Liver (tissue), 9 donors: ENCODE data around the gene PTPRN2. TPM values are rescaled to one million over a fixed set of nuclear protein-coding genes. Genes with fewer than 3 reads are reported as not detected.

Experiments used
- DNase-seq: peaks from one replicate; pipeline ENCODE4 v3.0.0-alpha.2; 2017; ENCODE audit warnings: low spot score
- H3K27ac ChIP-seq, 2 donors: one replicate each; pipeline ENCODE4 v1.7.0; 2013; ENCODE audit warnings: inconsistent platforms in 2 of 2, low read length in 2 of 2, control low read depth in 1 of 2, low read depth in 1 of 2, mild to moderate bottlenecking in 1 of 2
- H3K27me3 ChIP-seq, 4 donors: one replicate each; pipeline versions ENCODE4 v1.6.1 to v1.7.0; 2013; ENCODE audit warnings: low read length in 3 of 4, inconsistent platforms in 1 of 4, mild to moderate bottlenecking in 1 of 4, moderate library complexity in 1 of 4; ENCODE audit not compliant: control insufficient read depth in 4 of 4, insufficient read depth in 4 of 4
- H3K36me3 ChIP-seq, 4 donors: one replicate each; pipeline versions ENCODE4 v1.6.1 to v1.7.0; 2013; ENCODE audit warnings: low read length in 3 of 4, mild to moderate bottlenecking in 3 of 4, low read depth in 1 of 4, moderate library complexity in 1 of 4; ENCODE audit not compliant: control insufficient read depth in 4 of 4, insufficient read depth in 3 of 4
- H3K4me1 ChIP-seq, 4 donors: one replicate each; pipeline versions ENCODE4 v1.6.1 to v1.7.0; 2013; ENCODE audit warnings: low read length in 3 of 4, mild to moderate bottlenecking in 3 of 4, moderate library complexity in 1 of 4; ENCODE audit not compliant: control insufficient read depth in 4 of 4, insufficient read depth in 4 of 4
- H3K4me3 ChIP-seq, 3 donors: one replicate each; pipeline versions ENCODE4 v1.6.1 to v1.7.0; 2013; ENCODE audit warnings: low read length in 3 of 3, control low read depth in 1 of 3, low read depth in 1 of 3, mild to moderate bottlenecking in 1 of 3
- H3K9ac ChIP-seq, 2 donors: one replicate each; pipeline ENCODE4 v1.7.0; 2013; ENCODE audit warnings: low read length in 2 of 2, mild to moderate bottlenecking in 2 of 2, moderate library complexity in 2 of 2, control low read depth in 1 of 2, low read depth in 1 of 2
- H3K9me3 ChIP-seq, 4 donors: one replicate each; pipeline versions ENCODE4 v1.6.1 to v1.7.0; 2013; ENCODE audit warnings: low read length in 3 of 4; ENCODE audit not compliant: control insufficient read depth in 4 of 4
- ATF3 ChIP-seq: IDR thresholded peaks from 2 replicates; pipeline ENCODE4 v1.6.1; 2016; ENCODE audit warnings: antibody characterized with exemption
- CTCF ChIP-seq: fragments of 150-350 bp; IDR thresholded peaks from 2 replicates; pipeline ENCODE4 v1.5.1; 2017; ENCODE audit warnings: improper control_type of control experiment, low read depth, low read length; ENCODE audit not compliant: missing input control
- EGR1 ChIP-seq, 2 donors: IDR thresholded peaks; 2 replicates each; pipeline ENCODE4 v1.6.1; 2016 to 2018; ENCODE audit warnings: antibody characterized with exemption in 2 of 2, low read depth in 2 of 2
- FOXA1 ChIP-seq: IDR thresholded peaks from 2 replicates; pipeline ENCODE4 v1.6.1; 2016; ENCODE audit warnings: antibody characterized with exemption
- GABPA ChIP-seq, 2 donors: IDR thresholded peaks in 1 of 2; conservative IDR thresholded peaks in 1 of 2; 2 replicates each; pipeline ENCODE4 v1.6.1; 2016; ENCODE audit warnings: antibody characterized with exemption in 2 of 2, mild to moderate bottlenecking in 1 of 2, moderate library complexity in 1 of 2
- HNF4G ChIP-seq: IDR thresholded peaks from 2 replicates; pipeline ENCODE4 v1.6.1; 2016; ENCODE audit warnings: antibody characterized with exemption
- JUND ChIP-seq, 2 donors: IDR thresholded peaks; 2 replicates each; pipeline ENCODE4 v1.6.1; 2016; ENCODE audit warnings: antibody characterized with exemption in 2 of 2
- NR2F2 ChIP-seq: IDR thresholded peaks from 2 replicates; pipeline ENCODE4 v1.6.1; 2016; ENCODE audit warnings: antibody characterized with exemption
- REST ChIP-seq: IDR thresholded peaks from 2 replicates; pipeline ENCODE4 v1.6.1; 2016; ENCODE audit warnings: antibody characterized with exemption, mild to moderate bottlenecking
- RXRA ChIP-seq, 2 donors: IDR thresholded peaks; 2 replicates each; pipeline ENCODE4 v1.6.1; 2017 to 2018; ENCODE audit warnings: antibody characterized with exemption in 2 of 2, mild to moderate bottlenecking in 1 of 2
- TAF1 ChIP-seq: conservative IDR thresholded peaks from 2 replicates; pipeline ENCODE4 v1.6.1; 2016; ENCODE audit warnings: antibody characterized with exemption, mild to moderate bottlenecking
- YY1 ChIP-seq: IDR thresholded peaks from 2 replicates; pipeline ENCODE4 v1.6.1; 2016; ENCODE audit warnings: antibody characterized with exemption, mild to moderate bottlenecking
- ZBTB33 ChIP-seq: IDR thresholded peaks from 2 replicates; pipeline ENCODE4 v1.6.1; 2016; ENCODE audit warnings: antibody characterized with exemption
- WGBS: extraction: QIAGEN DNeasy Blood & Tissue Kit; methylation state at CpG from one replicate; pipeline ENCODE4 v1.1.7; 2013; 5-methylcytosine and 5-hydroxymethylcytosine counted together
- polyA plus RNA-seq, 2 donors: library from polyadenylated mRNA; stranded (reverse) in 1 of 2; unstranded in 1 of 2; fragments of 200-250 nt in 1 of 2; fragments of >200 nt in 1 of 2; fragmentation: Nextera tagmentation in 1 of 2; extraction: Ambion mirVana in 1 of 2; gene quantifications; one replicate each; pipeline versions ENCODE4 v1.2.1 to v1.2.3, GENCODE V29; 2013 to 2015
- total RNA-seq, 2 donors: library from RNA; depleted of rRNA; stranded (reverse); fragments of >200 nt; gene quantifications; one replicate each; pipeline ENCODE4 v1.2.3, GENCODE V29; 2014
- donor health status: healthy.
- donor health status: healthy.
- donor health status: healthy.
- donor health status: healthy.
- donor health status: healthy.

The PTPRN2 gene
- total and polyA plus RNA-seq, 4 donors: 0.75 to 1.9 (median 1.1) TPM

GRCh38 chr7:158282461-158283001, 305.1 kb downstream of the PTPRN2 start:
- WGBS: 85% methylated on average over 24 of the region's 24 CpGs
- DNase-seq: no peak

GRCh38 chr7:158281441-158281840, 306.2 kb downstream of the PTPRN2 start:
- no peak for TF ChIP-seq JUND (IDR thresholded peaks at IDR 0.05)
- TF ChIP-seq YY1: no peak
- no peak for TF ChIP-seq ZBTB33
- no peak for TF ChIP-seq CTCF
- TF ChIP-seq EGR1 (IDR thresholded peaks at IDR 0.05; ENCODE audit: low read depth in 2 of 2): no peak
- H3K4me1 ChIP-seq: no peaks in the 10 kb centered on the region
- no peak for DNase-seq
- H3K27me3 ChIP-seq: no peaks in the 10 kb centered on the region
- H3K9me3 ChIP-seq: peaks cover 0 to 8% (median 2%) of the 10 kb centered on the region in 4 donors
- H3K27ac ChIP-seq: no peak overlapping the region
- H3K36me3 ChIP-seq: no peaks in the 10 kb centered on the region
- H3K9ac ChIP-seq: no peak overlapping the region
- 90% methylated on average over 8 of the region's 8 CpGs for WGBS
- no peak overlapping the region for H3K4me3 ChIP-seq

More at GRCh38 chr7:158282461-158283001, 305.1 kb downstream of the PTPRN2 start:
- H3K4me1 ChIP-seq: no peaks in the 10 kb centered on the region
- no peaks in the 10 kb centered on the region for H3K27me3 ChIP-seq
- H3K4me3 ChIP-seq: no peak overlapping the region
- peaks cover 0 to 12% (median 5%) of the 10 kb centered on the region in 4 donors for H3K9me3 ChIP-seq
- TF ChIP-seq FOXA1 (no peak), ZBTB33 (no peak), TAF1 (no peak), NR2F2 (no peak)
- H3K36me3 ChIP-seq: no peaks in the 10 kb centered on the region
- H3K27ac ChIP-seq: no peak overlapping the region
- no peak overlapping the region for H3K9ac ChIP-seq

GRCh38 chr7:158280448-158281144, 307.0 kb downstream of the PTPRN2 start:
- Histone ChIP-seq H3K27me3 (no peaks in the 10 kb centered on the region), H3K4me1 (no peaks in the 10 kb centered on the region), H3K36me3 (no peaks in the 10 kb centered on the region), H3K27ac (no peak overlapping the region), H3K9ac (no peak overlapping the region), H3K9me3 (peaks cover 0 to 2% (median 0%) of the 10 kb centered on the region in 4 donors), H3K4me3 (no peak overlapping the region)
- DNase-seq: no peak
- WGBS: 93% methylated on average over 29 of the region's 29 CpGs
- TF ChIP-seq GABPA (IDR thresholded peaks at IDR 0.05 in 1 of 2, conservative IDR thresholded peaks at IDR 0.05 in 1 of 2): no peak
- no peak for TF ChIP-seq JUND (IDR thresholded peaks at IDR 0.05)
- no peak for TF ChIP-seq ATF3
- no peak for TF ChIP-seq TAF1
- TF ChIP-seq RXRA (IDR thresholded peaks at IDR 0.05): no peak
- TF ChIP-seq REST: no peak
- no peak for TF ChIP-seq FOXA1
- no peak for TF ChIP-seq HNF4G
- TF ChIP-seq NR2F2: no peak
- no peak for TF ChIP-seq CTCF
